Heart left ventricle (tissue), 16 donors: ENCODE measurements around the gene PCNX3. TPM values are rescaled to one million over a fixed set of nuclear protein-coding genes. Genes with fewer than 3 reads are reported as not detected.

Source experiments
- ATAC-seq, 4 donors: fragments of 200-7000 bp; cut with Tn5 transposase; one replicate each; pipeline ENCODE4 v1.9.1; 2020 to 2022; ENCODE audit warnings: moderate library complexity in 4 of 4, mild to moderate bottlenecking in 3 of 4, moderate number of reproducible peaks in 1 of 4
- DNase-seq, 5 donors: peaks; one replicate each; pipeline ENCODE4 v3.0.0-alpha.2; 2020
- H3K27ac ChIP-seq, 12 donors: fragments of 200-600 bp; sonication (generic) in 4 of 12; one replicate each; pipeline versions ENCODE4 v1.5.0 to v1.8.0; 2016 to 2022; ENCODE audit warnings: mild to moderate bottlenecking in 2 of 12
- H3K27me3 ChIP-seq, 9 donors: fragments of 200-600 bp; sonication (generic) in 2 of 9; one replicate each; pipeline versions ENCODE4 v1.5.1 to v1.8.0; 2016 to 2022; ENCODE audit warnings: mild to moderate bottlenecking in 3 of 9
- H3K36me3 ChIP-seq, 9 donors: fragments of 200-600 bp; sonication (generic) in 2 of 9; one replicate each; pipeline versions ENCODE4 v1.5.0 to v1.8.0; 2018 to 2022; ENCODE audit warnings: mild to moderate bottlenecking in 2 of 9
- H3K4me1 ChIP-seq, 12 donors: fragments of 200-600 bp; sonication (generic) in 4 of 12; one replicate each; pipeline versions ENCODE4 v1.5.0 to v1.8.0; 2016 to 2022; ENCODE audit warnings: mild to moderate bottlenecking in 3 of 12
- H3K4me3 ChIP-seq, 12 donors: fragments of 200-600 bp; sonication (generic) in 4 of 12; one replicate each; pipeline versions ENCODE4 v1.5.0 to v1.8.0; 2017 to 2022; ENCODE audit warnings: mild to moderate bottlenecking in 9 of 12, moderate library complexity in 4 of 12
- H3K9me3 ChIP-seq, 12 donors: fragments of 200-600 bp; sonication (generic) in 4 of 12; one replicate each; pipeline versions ENCODE4 v1.5.0 to v1.8.0; 2016 to 2022; ENCODE audit warnings: mild to moderate bottlenecking in 1 of 12
- POLR2A ChIP-seq, 2 donors: fragments of 450-650 bp; IDR thresholded peaks; one replicate each; pipeline ENCODE4 v1.6.1; 2017; ENCODE audit warnings: antibody characterized with exemption in 2 of 2, mild to moderate bottlenecking in 2 of 2, moderate library complexity in 2 of 2
- WGBS, 4 donors: extraction: QIAGEN DNeasy Blood & Tissue Kit in 2 of 4; methylation state at CpG; one replicate each; pipeline versions ENCODE4 v1.1.5 to v1.1.7; 2013 to 2018; 5-methylcytosine and 5-hydroxymethylcytosine counted together
- intact Hi-C, 10 donors: fragments of 100-400 bp; cut with DNase I; formaldehyde crosslinking; loops; one replicate each; pipeline versions ENCODE4 v1.11.1 to v1.14.2; 2022
- polyA plus RNA-seq, 2 donors: library from polyadenylated mRNA; stranded (reverse); fragments of 200-250 nt; gene quantifications; one replicate each; pipeline ENCODE4 v1.2.3, GENCODE V29; 2013
- total RNA-seq, 9 donors: library from RNA; depleted of rRNA in 2 of 9; stranded (reverse); fragments of >200 nt in 2 of 9; fragmentation: NEBNext Ultra II Directional in 3 of 9; extraction: Animal tissue kit (Norgen Biotek cat#: 25700) in 3 of 9; gene quantifications; one replicate each; pipeline versions ENCODE4 v1.1.0 to v1.2.4, GENCODE V29; 2016 to 2023
- TF ChIP-seq, protein P1 (sequence below), 12 donors: fragments of 200-600 bp; sonication (generic) in 4 of 12; IDR thresholded peaks; one replicate each; pipeline versions ENCODE4 v1.5.0 to v1.8.0; 2018 to 2022; ENCODE audit warnings: antibody characterized with exemption in 12 of 12, mild to moderate bottlenecking in 5 of 12
- donor health status: ischemic (EF 13 %, LVEDD 7.1; RV severe dilation, severe dysfunction).
- donor health status: healthy with polysubstance abuse.
- donor health status: DM: no; HTN: yes; CAD: no.
- donor health status: DM: no; HTN: no; CAD: no.
- donor health status: ischemic (EF 25% LVEDD 6.9; RV normal size, moderate dysfunction).
- donor health status: ischemic (EF 25% LVEDD 5.7; RV mildly dilated, moderate dysfunction).
- donor health status: healthy.
- donor health status: DM: yes; HTN: yes; CAD: no.
- donor health status: ischemic (EF 35%, LVEDD 5.7; RV mildly dilated, moderate dysfunction).
- donor health status: nonischemic (EF 11% LVEDD 7.7; RV severe dilation, severe dysfunction).
- donor health status: DM: yes; HTN: yes; CAD: no.
- donor health status: PGD.
- donor health status: ischemic (EF 29% LVEDD 5.4; RV normal size, mild dysfunction).
- donor health status: nonischemic (EF 23%, LVEDD 6.1; RV moderate dilation, normal function).

Gene PCNX3
- total and polyA plus RNA-seq, 11 donors, result 7.1 to 23.4 (median 14.4) TPM

DNA sequence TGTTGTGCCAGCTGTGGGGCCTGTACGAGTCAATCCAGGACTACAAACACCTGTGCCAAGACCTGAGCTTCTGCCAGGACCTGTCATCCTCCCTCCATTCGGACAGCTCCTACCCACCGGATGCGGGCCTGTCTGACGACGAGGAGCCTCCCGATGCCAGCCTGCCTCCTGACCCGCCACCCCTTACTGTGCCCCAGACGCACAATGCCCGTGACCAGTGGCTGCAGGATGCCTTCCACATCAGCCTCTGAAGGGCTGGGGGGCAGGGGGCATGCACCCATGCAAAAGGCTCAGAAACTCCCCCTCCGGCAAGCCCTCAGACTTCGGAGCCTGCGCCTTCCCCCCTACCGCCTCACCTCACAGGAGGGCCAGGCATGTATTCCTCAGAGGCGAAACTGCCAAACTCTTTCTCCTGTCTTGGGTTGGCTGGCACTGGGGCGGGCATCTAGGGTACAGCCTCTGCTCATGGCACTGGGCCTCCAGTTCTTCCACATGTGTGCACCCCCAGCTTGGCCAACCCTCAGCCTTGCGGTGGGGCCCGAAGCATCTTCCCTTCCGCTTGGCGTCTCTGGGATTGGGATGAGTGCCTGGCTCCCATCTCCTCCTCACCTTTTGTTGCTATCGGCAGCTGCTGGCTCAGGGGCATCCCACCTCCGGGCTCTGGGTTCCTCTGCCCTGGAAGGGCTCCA lies 42.0 kb upstream of the PCNX3 start:
- Histone ChIP-seq H3K9me3 (no peaks in the 10 kb centered on the region), H3K36me3 (peaks cover 0 to 7% (median 0%) of the 10 kb centered on the region in 9 donors), H3K27me3 (peaks cover 0 to 6% (median 0%) of the 10 kb centered on the region in 9 donors), H3K4me1 (peaks cover 18 to 89% (median 72%) of the 10 kb centered on the region in 12 donors), H3K27ac (peak overlapping the region; percentile 89 to 99 (median 96)), H3K4me3 (peak overlapping the region; percentile 9 to 96 (median 78))
- ATAC-seq, result no peak
- intact Hi-C loops, result loop anchor here in 5 of 10 donors (1.0 to 5.0 kb wide), 8 partner anchors 15 to 151 kb away; partner anchors contain the start of genes MAP3K11 (in 3 of the 5), NEAT1 (in 1 of the 5), PCNX3 (in 1 of the 5) and RELA (in 1 of the 5)
- WGBS, 4 donors, result 24 to 36% (median 31%) methylated on average over 16 to 22 of the region's 22 CpGs
- DNase-seq, result peak in 2 of 5 donors; percentile 38 to 51
- TF ChIP-seq POLR2A (IDR thresholded peaks at IDR 0.05), result no peak
- TF ChIP-seq, protein P1, sequence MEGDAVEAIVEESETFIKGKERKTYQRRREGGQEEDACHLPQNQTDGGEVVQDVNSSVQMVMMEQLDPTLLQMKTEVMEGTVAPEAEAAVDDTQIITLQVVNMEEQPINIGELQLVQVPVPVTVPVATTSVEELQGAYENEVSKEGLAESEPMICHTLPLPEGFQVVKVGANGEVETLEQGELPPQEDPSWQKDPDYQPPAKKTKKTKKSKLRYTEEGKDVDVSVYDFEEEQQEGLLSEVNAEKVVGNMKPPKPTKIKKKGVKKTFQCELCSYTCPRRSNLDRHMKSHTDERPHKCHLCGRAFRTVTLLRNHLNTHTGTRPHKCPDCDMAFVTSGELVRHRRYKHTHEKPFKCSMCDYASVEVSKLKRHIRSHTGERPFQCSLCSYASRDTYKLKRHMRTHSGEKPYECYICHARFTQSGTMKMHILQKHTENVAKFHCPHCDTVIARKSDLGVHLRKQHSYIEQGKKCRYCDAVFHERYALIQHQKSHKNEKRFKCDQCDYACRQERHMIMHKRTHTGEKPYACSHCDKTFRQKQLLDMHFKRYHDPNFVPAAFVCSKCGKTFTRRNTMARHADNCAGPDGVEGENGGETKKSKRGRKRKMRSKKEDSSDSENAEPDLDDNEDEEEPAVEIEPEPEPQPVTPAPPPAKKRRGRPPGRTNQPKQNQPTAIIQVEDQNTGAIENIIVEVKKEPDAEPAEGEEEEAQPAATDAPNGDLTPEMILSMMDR (IDR thresholded peaks at IDR 0.05), result no peak

- Histone ChIP-seq H3K36me3 (peaks cover 0 to 14% (median 2%) of the 10 kb centered on the region in 9 donors), H3K9me3 (no peaks in the 10 kb centered on the region), H3K27ac (peak overlapping the region; percentile 89 to 99 (median 96)), H3K27me3 (peaks cover 0 to 6% (median 0%) of the 10 kb centered on the region in 9 donors), H3K4me3 (peak overlapping the region; percentile 1 to 96 (median 78)), H3K4me1 (peaks cover 17 to 86% (median 68%) of the 10 kb centered on the region in 12 donors)
- 1 to 3% (median 3%) methylated on average over 23 to 67 of the region's 67 CpGs for WGBS, 4 donors
- ATAC-seq (peak; percentile 18 to 67 (median 59)), DNase-seq (peak; percentile 96 to 98 (median 97))
- TF ChIP-seq, protein P1 (IDR thresholded peaks at IDR 0.05), result peak; percentile 93 to 100 (median 98)
- peak in 1 of 2 donors; percentile 42 for TF ChIP-seq POLR2A (IDR thresholded peaks at IDR 0.05)
- intact Hi-C loops, result loop anchor here in 5 of 10 donors (1.0 to 5.0 kb wide), 6 partner anchors 15 to 152 kb away; partner anchors contain the start of genes MAP3K11 (in 3 of the 5), NEAT1 (in 1 of the 5), PCNX3 (in 1 of the 5) and RELA (in 1 of the 5)
Observed at GRCh38 chr11:65574109-65574810, 41.3 kb upstream of the PCNX3 start.

DNA sequence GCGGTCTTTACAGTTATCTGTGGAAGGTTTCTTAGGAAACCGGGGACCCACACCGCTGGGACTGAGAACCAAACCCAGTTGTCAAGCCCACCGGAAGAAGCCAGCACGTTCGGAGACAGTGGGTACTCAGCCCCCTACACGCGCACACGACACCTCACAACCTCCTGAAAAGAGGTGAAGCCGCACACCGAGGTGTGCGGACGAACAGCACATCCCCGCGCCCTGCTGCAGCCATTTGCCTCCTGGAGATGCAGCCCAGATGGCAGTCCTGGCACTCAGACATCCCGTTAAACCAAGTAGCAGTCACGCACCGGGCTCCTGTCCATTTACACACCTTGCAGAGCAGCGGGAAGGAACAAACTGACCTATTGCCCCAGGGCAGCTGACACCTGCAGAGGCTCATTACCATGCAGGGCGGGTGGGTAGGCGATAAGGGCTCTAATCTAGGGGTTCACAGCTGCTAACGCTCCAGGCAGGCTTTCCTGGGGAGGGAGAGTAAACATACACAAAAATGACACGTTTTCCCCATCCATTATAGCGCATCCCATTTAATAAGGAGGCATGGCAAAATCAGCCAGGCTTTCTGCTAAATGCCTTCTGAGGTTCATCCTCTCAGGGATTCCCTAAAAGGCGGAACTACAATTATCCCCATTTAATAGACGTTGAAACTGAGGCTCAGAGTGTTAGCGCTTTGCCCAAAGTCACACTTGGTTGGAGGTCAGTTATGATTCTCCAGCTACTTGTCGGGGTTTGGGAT lies 40.6 kb upstream of the PCNX3 start:
- TF ChIP-seq, protein P1 (IDR thresholded peaks at IDR 0.05), result no peak
- no peak for TF ChIP-seq POLR2A (IDR thresholded peaks at IDR 0.05)
- ATAC-seq, result no peak
- peak in 1 of 5 donors; percentile 42 for DNase-seq
- 28 to 42% (median 30%) methylated on average over 18 to 28 of the region's 28 CpGs for WGBS, 4 donors
- Histone ChIP-seq H3K36me3 (peaks cover 0 to 21% (median 9%) of the 10 kb centered on the region in 9 donors), H3K27ac (peak overlapping the region; percentile 89 to 99 (median 96)), H3K27me3 (peaks cover 0 to 6% (median 0%) of the 10 kb centered on the region in 9 donors), H3K4me3 (peak overlapping the region; percentile 1 to 96 (median 79)), H3K9me3 (no peaks in the 10 kb centered on the region), H3K4me1 (peaks cover 17 to 80% (median 65%) of the 10 kb centered on the region in 12 donors)
- intact Hi-C loops, result loop anchor here in 8 of 10 donors (1.0 to 5.0 kb wide), 7 partner anchors 14 to 153 kb away; partner anchors contain the start of genes MAP3K11 (in 6 of the 8), NEAT1 (in 1 of the 8), PCNX3 (in 1 of the 8) and RELA (in 1 of the 8)
